ENCODE measurements around the gene SLC5A6. TPM values are rescaled to one million over a fixed set of nuclear protein-coding genes. Genes with fewer than 3 reads are reported as not detected.
A peak's percentile ranks its signal among the peaks of the same experiment; 100 is the strongest.

Gene SLC5A6
- total RNA-seq, 2 donors from 2014 or later: 147 to 190 TPM

GRCh38 chr2:27223416-27223815, 11.3 kb upstream of the SLC5A6 start:
- H3K27me3 Mint-ChIP-seq: no peaks in the 10 kb centered on the region
- no peak for ATAC-seq
- H3K36me3 Mint-ChIP-seq (ENCODE audit: low read depth): peaks cover 8% of the 10 kb centered on the region
- no peak overlapping the region for H3K27ac Mint-ChIP-seq
- no peak overlapping the region for H3K4me3 Mint-ChIP-seq
- no peaks in the 10 kb centered on the region for H3K9me3 ChIP-seq (ENCODE audit: control insufficient read depth, low read length, poor library complexity, severe bottlenecking)
- peaks cover 9% of the 10 kb centered on the region for H3K4me1 Mint-ChIP-seq
- DNase-seq: no peak

- Mint-ChIP-seq H3K27me3 (no peaks in the 10 kb centered on the region), H3K4me1 (peaks cover 17% of the 10 kb centered on the region), H3K27ac (no peak overlapping the region), H3K4me3 (no peak overlapping the region), H3K36me3 (ENCODE audit: low read depth) (peaks cover 8% of the 10 kb centered on the region)
- no peak for ATAC-seq
- DNase-seq: no peak
- no peaks in the 10 kb centered on the region for H3K9me3 ChIP-seq (ENCODE audit: control insufficient read depth, low read length, poor library complexity, severe bottlenecking)
Measured at GRCh38 chr2:27222407-27222806, 10.3 kb upstream of the SLC5A6 start.

- Mint-ChIP-seq H3K27ac (peak overlapping the region; percentile 61), H3K27me3 (no peaks in the 10 kb centered on the region), H3K4me1 (peaks cover 25% of the 10 kb centered on the region), H3K36me3 (ENCODE audit: low read depth) (peaks cover 5% of the 10 kb centered on the region), H3K4me3 (no peak overlapping the region)
- no peak for DNase-seq
- no peaks in the 10 kb centered on the region for H3K9me3 ChIP-seq (ENCODE audit: control insufficient read depth, low read length, poor library complexity, severe bottlenecking)
- no peak for ATAC-seq
Measured at GRCh38 chr2:27221166-27221565, 9.1 kb upstream of the SLC5A6 start.

- H3K9me3 ChIP-seq (ENCODE audit: control insufficient read depth, low read length, poor library complexity, severe bottlenecking): no peaks in the 10 kb centered on the region
- no peak overlapping the region for H3K4me3 Mint-ChIP-seq
- H3K27me3 Mint-ChIP-seq: no peaks in the 10 kb centered on the region
- H3K4me1 Mint-ChIP-seq: peaks cover 28% of the 10 kb centered on the region
- no peak for ATAC-seq
- H3K27ac Mint-ChIP-seq: no peak overlapping the region
- no peak for DNase-seq
- peaks cover 7% of the 10 kb centered on the region for H3K36me3 Mint-ChIP-seq (ENCODE audit: low read depth)
Measured at GRCh38 chr2:27220091-27220490, 8.0 kb upstream of the SLC5A6 start.

GRCh38 chr2:27219091-27219490, 7.0 kb upstream of the SLC5A6 start:
- H3K36me3 Mint-ChIP-seq (ENCODE audit: low read depth): peaks cover 2% of the 10 kb centered on the region
- no peaks in the 10 kb centered on the region for H3K9me3 ChIP-seq (ENCODE audit: control insufficient read depth, low read length, poor library complexity, severe bottlenecking)
- ATAC-seq (no peak), DNase-seq (no peak)
- H3K4me1 Mint-ChIP-seq: peaks cover 26% of the 10 kb centered on the region
- no peaks in the 10 kb centered on the region for H3K27me3 Mint-ChIP-seq
- no peak overlapping the region for H3K4me3 Mint-ChIP-seq
- no peak overlapping the region for H3K27ac Mint-ChIP-seq

- Mint-ChIP-seq H3K4me1 (peaks cover 26% of the 10 kb centered on the region), H3K4me3 (peak overlapping the region; percentile 95), H3K36me3 (ENCODE audit: low read depth) (peaks cover 3% of the 10 kb centered on the region), H3K27ac (no peak overlapping the region), H3K27me3 (no peaks in the 10 kb centered on the region)
- no peaks in the 10 kb centered on the region for H3K9me3 ChIP-seq (ENCODE audit: control insufficient read depth, low read length, poor library complexity, severe bottlenecking)
- DNase-seq: no peak
- ATAC-seq: no peak
Measured at GRCh38 chr2:27218614-27219013, 6.5 kb upstream of the SLC5A6 start.

GRCh38 chr2:27217173-27218121, 5.4 kb upstream of the SLC5A6 start, which contains the start of gene CAD:
Gene CAD, plus strand, starts transcription at chr2:27217369. Its CDS starts 183 bp downstream, at chr2:27217552.
- Mint-ChIP-seq H3K27ac (peak within 1 kb of the TSS; percentile 95), H3K4me3 (peak within 1 kb of the TSS; percentile 95), H3K27me3 (no peaks in the 10 kb centered on the region), H3K4me1 (peaks cover 35% of the 10 kb centered on the region), H3K36me3 (ENCODE audit: low read depth) (peaks cover 6% of the 10 kb centered on the region)
- ATAC-seq (peak; percentile 79), DNase-seq (peak; percentile 77 to 87 (median 84))
- no peaks in the 10 kb centered on the region for H3K9me3 ChIP-seq (ENCODE audit: control insufficient read depth, low read length, poor library complexity, severe bottlenecking)

GRCh38 chr2:27216416-27217137, 4.5 kb upstream of the SLC5A6 start:
- no peaks in the 10 kb centered on the region for H3K27me3 Mint-ChIP-seq
- H3K27ac Mint-ChIP-seq: peak overlapping the region; percentile 95
- ATAC-seq (no peak), DNase-seq (no peak)
- no peaks in the 10 kb centered on the region for H3K9me3 ChIP-seq (ENCODE audit: control insufficient read depth, low read length, poor library complexity, severe bottlenecking)
- H3K4me3 Mint-ChIP-seq: peak overlapping the region; percentile 95
- H3K36me3 Mint-ChIP-seq (ENCODE audit: low read depth): peaks cover 7% of the 10 kb centered on the region
- H3K4me1 Mint-ChIP-seq: peaks cover 35% of the 10 kb centered on the region

GRCh38 chr2:27214941-27215340, 2.9 kb upstream of the SLC5A6 start:
- Mint-ChIP-seq H3K4me3 (no peak overlapping the region), H3K4me1 (peaks cover 38% of the 10 kb centered on the region), H3K27me3 (no peaks in the 10 kb centered on the region), H3K27ac (no peak overlapping the region), H3K36me3 (ENCODE audit: low read depth) (peaks cover 7% of the 10 kb centered on the region)
- ATAC-seq (no peak), DNase-seq (no peak)
- H3K9me3 ChIP-seq (ENCODE audit: control insufficient read depth, low read length, poor library complexity, severe bottlenecking): no peaks in the 10 kb centered on the region

- Mint-ChIP-seq H3K4me1 (peaks cover 36% of the 10 kb centered on the region), H3K36me3 (ENCODE audit: low read depth) (peaks cover 7% of the 10 kb centered on the region), H3K27ac (peak overlapping the region; percentile 99), H3K27me3 (no peaks in the 10 kb centered on the region), H3K4me3 (peak overlapping the region; percentile 99)
- H3K9me3 ChIP-seq (ENCODE audit: control insufficient read depth, low read length, poor library complexity, severe bottlenecking): no peaks in the 10 kb centered on the region
- DNase-seq (peak; percentile 24 to 51 (median 36)), ATAC-seq (peak; percentile 65)
Measured at GRCh38 chr2:27212626-27213471, 781 bp upstream of the SLC5A6 start.

- H3K36me3 Mint-ChIP-seq (ENCODE audit: low read depth): peaks cover 12% of the 10 kb centered on the region
- ATAC-seq: no peak
- peak overlapping the region; percentile 99 for H3K27ac Mint-ChIP-seq
- peak overlapping the region; percentile 99 for H3K4me3 Mint-ChIP-seq
- no peaks in the 10 kb centered on the region for H3K9me3 ChIP-seq (ENCODE audit: control insufficient read depth, low read length, poor library complexity, severe bottlenecking)
- H3K4me1 Mint-ChIP-seq: peaks cover 34% of the 10 kb centered on the region
- no peaks in the 10 kb centered on the region for H3K27me3 Mint-ChIP-seq
- DNase-seq: no peak
Measured at GRCh38 chr2:27211241-27211942, 676 bp downstream of the SLC5A6 start.

GRCh38 chr2:27209621-27210401, 2.3 kb downstream of the SLC5A6 start:
- peaks cover 16% of the 10 kb centered on the region for H3K36me3 Mint-ChIP-seq (ENCODE audit: low read depth)
- H3K9me3 ChIP-seq (ENCODE audit: control insufficient read depth, low read length, poor library complexity, severe bottlenecking): no peaks in the 10 kb centered on the region
- DNase-seq: no peak
- peaks cover 42% of the 10 kb centered on the region for H3K4me1 Mint-ChIP-seq
- no peaks in the 10 kb centered on the region for H3K27me3 Mint-ChIP-seq
- peak overlapping the region; percentile 24 for H3K27ac Mint-ChIP-seq
- no peak for ATAC-seq
- no peak overlapping the region for H3K4me3 Mint-ChIP-seq
